Measurements from ENCODE around the gene MYO1D. TPM values are rescaled to one million over a fixed set of nuclear protein-coding genes. Genes with fewer than 3 reads are reported as not detected.

The MYO1D gene
- total RNA-seq, 1 donor from 2014 or later: 27.7 TPM

- POLR2A ChIA-PET: interaction anchor here (0.6 to 1.3 kb wide), 2 partner anchors 10 to 40 kb away, joined by 3 read pairs; no protein-coding TSS in a partner anchor
- Mint-ChIP-seq H3K36me3 (ENCODE audit: low read depth) (no peaks in the 10 kb centered on the region), H3K27ac (no peak overlapping the region), H3K9me3 (no peaks in the 10 kb centered on the region), H3K4me3 (no peak overlapping the region), H3K4me1 (peaks cover 35% of the 10 kb centered on the region), H3K27me3 (no peaks in the 10 kb centered on the region)
- intact Hi-C loops (cut with micrococcal nuclease): no loop called here
- no peak for TF ChIP-seq CTCF (IDR thresholded peaks at IDR 0.05)
- CTCF ChIA-PET: interaction anchor here (2.6 kb wide), 1 partner anchor 40 kb away, joined by 15 read pairs; the partner anchor contains the start of gene MYO1D
- DNase-seq: no peak
- ATAC-seq (ENCODE audit: low read depth): no peak
Measured at GRCh38 chr17:32836527-32836926, 40.4 kb downstream of the MYO1D start.

- Mint-ChIP-seq H3K36me3 (ENCODE audit: low read depth) (no peaks in the 10 kb centered on the region), H3K9me3 (no peaks in the 10 kb centered on the region), H3K27me3 (no peaks in the 10 kb centered on the region), H3K4me3 (peak overlapping the region; percentile 17), H3K27ac (peak overlapping the region; percentile 72), H3K4me1 (peaks cover 42% of the 10 kb centered on the region)
- DNase-seq (no peak), ATAC-seq (ENCODE audit: low read depth) (peak; percentile 37)
- TF ChIP-seq CTCF (IDR thresholded peaks at IDR 0.05): no peak
- ChIA-PET POLR2A (interaction anchor here (0.9 to 1.8 kb wide), 4 partner anchors 8 to 42 kb away, joined by 3 to 4 read pairs (median 3); no protein-coding TSS in a partner anchor), CTCF (interaction anchor here (1.0 to 2.6 kb wide), 2 partner anchors 41 to 52 kb away, joined by 4 to 15 read pairs; partner anchors contain the start of gene MYO1D)
- intact Hi-C loops (cut with micrococcal nuclease): no loop called here
Measured at GRCh38 chr17:32835291-32835761, 41.6 kb downstream of the MYO1D start.

- DNase-seq (no peak), ATAC-seq (ENCODE audit: low read depth) (no peak)
- no peak for TF ChIP-seq CTCF (IDR thresholded peaks at IDR 0.05)
- CTCF ChIA-PET: interaction anchor here (2.6 kb wide), 1 partner anchor 43 kb away, joined by 10 read pairs; the partner anchor contains the start of gene MYO1D
- intact Hi-C loops (cut with micrococcal nuclease): no loop called here
- no peak overlapping the region for H3K4me3 Mint-ChIP-seq
- no peaks in the 10 kb centered on the region for H3K27me3 Mint-ChIP-seq
- H3K27ac Mint-ChIP-seq: no peak overlapping the region
- peaks cover 53% of the 10 kb centered on the region for H3K4me1 Mint-ChIP-seq
- no peaks in the 10 kb centered on the region for H3K9me3 Mint-ChIP-seq
- POLR2A ChIA-PET: interaction anchor here (1.8 kb wide), 1 partner anchor 9 kb away, joined by 4 read pairs; no protein-coding TSS in a partner anchor
- no peaks in the 10 kb centered on the region for H3K36me3 Mint-ChIP-seq (ENCODE audit: low read depth)
Measured at GRCh38 chr17:32834104-32834503, 42.8 kb downstream of the MYO1D start.

GRCh38 chr17:32833526-32833925 is 43.4 kb downstream of the MYO1D start:
- Mint-ChIP-seq H3K27ac (no peak overlapping the region), H3K36me3 (ENCODE audit: low read depth) (no peaks in the 10 kb centered on the region), H3K9me3 (no peaks in the 10 kb centered on the region), H3K4me1 (peaks cover 59% of the 10 kb centered on the region), H3K27me3 (no peaks in the 10 kb centered on the region), H3K4me3 (no peak overlapping the region)
- DNase-seq: no peak
- intact Hi-C loops (cut with micrococcal nuclease): no loop called here
- no peak for ATAC-seq (ENCODE audit: low read depth)
- CTCF ChIA-PET: interaction anchor here (2.6 kb wide), 1 partner anchor 44 kb away, joined by 10 read pairs; the partner anchor contains the start of gene MYO1D
- POLR2A ChIA-PET: no interaction called here
- no peak for TF ChIP-seq CTCF (IDR thresholded peaks at IDR 0.05)

GRCh38 chr17:32833076-32833475 is 43.8 kb downstream of the MYO1D start:
- Mint-ChIP-seq H3K27ac (no peak overlapping the region), H3K4me1 (peaks cover 63% of the 10 kb centered on the region), H3K27me3 (no peaks in the 10 kb centered on the region), H3K4me3 (no peak overlapping the region), H3K9me3 (no peaks in the 10 kb centered on the region), H3K36me3 (ENCODE audit: low read depth) (no peaks in the 10 kb centered on the region)
- TF ChIP-seq CTCF (IDR thresholded peaks at IDR 0.05): no peak
- DNase-seq: no peak
- POLR2A ChIA-PET: interaction anchor here (0.8 kb wide), 1 partner anchor 44 kb away, joined by 3 read pairs; the partner anchor contains the start of gene MYO1D
- CTCF ChIA-PET: interaction anchor here (2.6 kb wide), 1 partner anchor 44 kb away, joined by 10 read pairs; the partner anchor contains the start of gene MYO1D
- intact Hi-C loops (cut with micrococcal nuclease): no loop called here
- no peak for ATAC-seq (ENCODE audit: low read depth)

Measured in activated B cell treated with CpG ODN at 0.5 μM for 24 hours (primary cell).